ENCODE measurements around the gene ACSS3. TPM values are rescaled to one million over a fixed set of nuclear protein-coding genes. Genes with fewer than 3 reads are reported as not detected.

The ACSS3 gene
- total RNA-seq, 3 donors from 2014 or later: 32.6 to 147 (median 46.5) TPM

GRCh38 chr12:81224626-81225025 is 146.7 kb downstream of the ACSS3 start:
- no peak for TF ChIP-seq POLR2A (IDR thresholded peaks at IDR 0.05)
- TF ChIP-seq POLR2AphosphoS5 (IDR thresholded peaks at IDR 0.05): no peak
- no peak for DNase-seq (ENCODE audit: low spot score in 2 of 2)
- H3K27me3 ChIP-seq: no peaks in the 10 kb centered on the region
- H3K4me3 ChIP-seq: no peak overlapping the region
- intact Hi-C loops (cut with DNase I; ENCODE audit: low total_unique reads): no loop called here
- no peaks in the 10 kb centered on the region for H3K36me3 ChIP-seq
- H3K27ac ChIP-seq: no peak overlapping the region
- no peaks in the 10 kb centered on the region for H3K9me3 ChIP-seq
- H3K4me1 ChIP-seq: no peaks in the 10 kb centered on the region

GRCh38 chr12:81229759-81230158 is 151.9 kb downstream of the ACSS3 start:
- no peaks in the 10 kb centered on the region for H3K27me3 ChIP-seq
- no peaks in the 10 kb centered on the region for H3K9me3 ChIP-seq
- DNase-seq (ENCODE audit: low spot score in 2 of 2): no peak
- intact Hi-C loops (cut with DNase I; ENCODE audit: low total_unique reads): no loop called here
- H3K36me3 ChIP-seq: no peaks in the 10 kb centered on the region
- no peak overlapping the region for H3K27ac ChIP-seq
- H3K4me1 ChIP-seq: no peaks in the 10 kb centered on the region
- no peak for TF ChIP-seq POLR2A (IDR thresholded peaks at IDR 0.05)
- no peak for TF ChIP-seq POLR2AphosphoS5 (IDR thresholded peaks at IDR 0.05)
- TF ChIP-seq CTCF (IDR thresholded peaks at IDR 0.05): no peak
- no peak overlapping the region for H3K4me3 ChIP-seq

GRCh38 chr12:81231574-81232368 is 153.9 kb downstream of the ACSS3 start:
- intact Hi-C loops (cut with DNase I; ENCODE audit: low total_unique reads): no loop called here

GRCh38 chr12:81245458-81245857 is 167.6 kb downstream of the ACSS3 start:
- no peaks in the 10 kb centered on the region for H3K36me3 ChIP-seq
- no peaks in the 10 kb centered on the region for H3K4me1 ChIP-seq
- H3K27ac ChIP-seq: no peak overlapping the region
- no peak overlapping the region for H3K4me3 ChIP-seq
- TF ChIP-seq POLR2A (IDR thresholded peaks at IDR 0.05) (no peak), CTCF (IDR thresholded peaks at IDR 0.05) (no peak), POLR2AphosphoS5 (IDR thresholded peaks at IDR 0.05) (no peak)
- intact Hi-C loops (cut with DNase I; ENCODE audit: low total_unique reads): no loop called here
- no peak for DNase-seq (ENCODE audit: low spot score in 2 of 2)
- no peaks in the 10 kb centered on the region for H3K9me3 ChIP-seq
- H3K27me3 ChIP-seq: no peaks in the 10 kb centered on the region

More at GRCh38 chr12:81231574-81232368, 153.9 kb downstream of the ACSS3 start:
- no peak for DNase-seq (ENCODE audit: low spot score in 2 of 2)
- TF ChIP-seq CTCF (IDR thresholded peaks at IDR 0.05): no peak
- no peaks in the 10 kb centered on the region for H3K36me3 ChIP-seq
- no peaks in the 10 kb centered on the region for H3K27me3 ChIP-seq
- H3K4me3 ChIP-seq: no peak overlapping the region
- no peaks in the 10 kb centered on the region for H3K4me1 ChIP-seq
- no peaks in the 10 kb centered on the region for H3K9me3 ChIP-seq
- H3K27ac ChIP-seq: no peak overlapping the region

- Histone ChIP-seq H3K4me3 (no peak overlapping the region), H3K9me3 (no peaks in the 10 kb centered on the region), H3K27me3 (no peaks in the 10 kb centered on the region), H3K36me3 (no peaks in the 10 kb centered on the region), H3K27ac (no peak overlapping the region), H3K4me1 (no peaks in the 10 kb centered on the region)
- DNase-seq (ENCODE audit: low spot score in 2 of 2): no peak
- intact Hi-C loops (cut with DNase I; ENCODE audit: low total_unique reads): no loop called here
- no peak for TF ChIP-seq POLR2A (IDR thresholded peaks at IDR 0.05)
Observed at GRCh38 chr12:81245907-81246570, 168.2 kb downstream of the ACSS3 start.

- TF ChIP-seq POLR2AphosphoS5 (IDR thresholded peaks at IDR 0.05) (no peak), CTCF (IDR thresholded peaks at IDR 0.05) (no peak), POLR2A (IDR thresholded peaks at IDR 0.05) (no peak)
- Histone ChIP-seq H3K27ac (no peak overlapping the region), H3K4me3 (no peak overlapping the region), H3K9me3 (no peaks in the 10 kb centered on the region), H3K4me1 (no peaks in the 10 kb centered on the region), H3K27me3 (no peaks in the 10 kb centered on the region), H3K36me3 (no peaks in the 10 kb centered on the region)
- intact Hi-C loops (cut with DNase I; ENCODE audit: low total_unique reads): no loop called here
- DNase-seq (ENCODE audit: low spot score in 2 of 2): no peak
Observed at GRCh38 chr12:81249976-81250375, 172.1 kb downstream of the ACSS3 start.

Data from breast epithelium (tissue), 4 donors.